ENCODE results near the gene SEC14L1. TPM values are rescaled to one million over a fixed set of nuclear protein-coding genes. Genes with fewer than 3 reads are reported as not detected.
A peak's percentile ranks its signal among the peaks of the same experiment; 100 is the strongest.

SEC14L1 gene
- total RNA-seq, 6 donors from 2014 or later, result 100 to 291 (median 145) TPM

DNA sequence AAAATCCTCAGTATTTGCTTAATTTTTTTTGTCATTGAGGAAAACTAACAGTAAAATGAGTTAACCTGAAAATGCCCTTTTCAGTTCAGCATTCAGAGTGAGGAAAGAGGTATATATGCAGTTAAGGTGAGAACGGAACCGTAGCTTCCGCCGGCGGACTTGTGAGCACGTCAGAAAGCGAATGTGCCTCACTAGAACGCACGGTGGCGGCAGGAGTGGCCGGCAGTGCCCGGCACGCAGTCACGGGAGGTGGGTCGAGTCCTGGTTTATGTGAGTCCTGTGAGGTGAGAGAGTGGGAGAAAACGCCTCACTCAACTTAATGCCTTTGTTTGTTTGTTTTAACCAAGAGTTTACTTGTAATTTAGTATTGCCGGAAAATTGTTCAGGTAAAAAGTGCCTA is 6.1 kb downstream of the SEC14L1 start:
- Histone ChIP-seq H3K36me3 (peaks cover 8 to 66% (median 14%) of the 10 kb centered on the region in 4 donors), H3K27ac (peak overlapping the region; percentile 96 to 99 (median 98)), H3K9me3 (no peaks in the 10 kb centered on the region), H3K4me3 (peak overlapping the region; percentile 14 to 98 (median 54)), H3K27me3 (no peaks in the 10 kb centered on the region), H3K4me1 (peaks cover 46 to 73% (median 58%) of the 10 kb centered on the region in 4 donors)
- TF ChIP-seq, protein P1, sequence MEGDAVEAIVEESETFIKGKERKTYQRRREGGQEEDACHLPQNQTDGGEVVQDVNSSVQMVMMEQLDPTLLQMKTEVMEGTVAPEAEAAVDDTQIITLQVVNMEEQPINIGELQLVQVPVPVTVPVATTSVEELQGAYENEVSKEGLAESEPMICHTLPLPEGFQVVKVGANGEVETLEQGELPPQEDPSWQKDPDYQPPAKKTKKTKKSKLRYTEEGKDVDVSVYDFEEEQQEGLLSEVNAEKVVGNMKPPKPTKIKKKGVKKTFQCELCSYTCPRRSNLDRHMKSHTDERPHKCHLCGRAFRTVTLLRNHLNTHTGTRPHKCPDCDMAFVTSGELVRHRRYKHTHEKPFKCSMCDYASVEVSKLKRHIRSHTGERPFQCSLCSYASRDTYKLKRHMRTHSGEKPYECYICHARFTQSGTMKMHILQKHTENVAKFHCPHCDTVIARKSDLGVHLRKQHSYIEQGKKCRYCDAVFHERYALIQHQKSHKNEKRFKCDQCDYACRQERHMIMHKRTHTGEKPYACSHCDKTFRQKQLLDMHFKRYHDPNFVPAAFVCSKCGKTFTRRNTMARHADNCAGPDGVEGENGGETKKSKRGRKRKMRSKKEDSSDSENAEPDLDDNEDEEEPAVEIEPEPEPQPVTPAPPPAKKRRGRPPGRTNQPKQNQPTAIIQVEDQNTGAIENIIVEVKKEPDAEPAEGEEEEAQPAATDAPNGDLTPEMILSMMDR (IDR thresholded peaks at IDR 0.05), result peak in 2 of 6 experiments; percentile 24 to 27
- TF ChIP-seq POLR2AphosphoS5 (IDR thresholded peaks at IDR 0.05) (peak; percentile 35 to 55), EP300 (IDR thresholded peaks at IDR 0.05) (peak in 1 of 4 donors; percentile 46), POLR2A (IDR thresholded peaks at IDR 0.05) (peak in 1 of 4 donors; percentile 20)
- peak in 1 of 2 donors; percentile 84 for ATAC-seq (ENCODE audit: low FRiP score in 2 of 2)
- WGBS, 2 donors, result 27 to 57% methylated on average over 17 of the region's 17 CpGs
- DNase-seq, result peak; percentile 76 to 86

DNA sequence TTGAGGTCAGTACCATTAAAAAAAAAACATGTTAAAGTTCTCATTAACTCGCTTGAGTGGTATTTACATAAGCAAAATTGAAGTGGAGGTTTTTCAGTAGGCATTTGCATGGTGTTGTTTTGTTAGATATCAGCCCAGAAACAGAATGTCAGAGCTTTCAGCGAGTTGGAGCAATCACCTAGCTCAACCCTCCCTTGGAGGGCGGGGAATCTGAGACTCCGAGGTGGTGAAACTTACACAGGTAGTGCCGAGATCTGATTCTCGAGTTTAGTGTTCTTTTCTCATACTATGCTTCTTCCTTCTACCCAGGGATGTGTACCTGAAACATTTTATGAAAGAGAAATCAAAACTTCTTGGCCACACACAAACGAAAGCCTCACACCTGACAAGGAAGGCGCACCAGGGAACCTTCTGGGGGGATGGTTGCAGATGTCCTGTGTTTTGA is 6.6 kb downstream of the SEC14L1 start:
- TF ChIP-seq POLR2AphosphoS5 (IDR thresholded peaks at IDR 0.05) (no peak), EP300 (IDR thresholded peaks at IDR 0.05) (no peak), POLR2A (IDR thresholded peaks at IDR 0.05) (no peak)
- TF ChIP-seq, protein P1 (IDR thresholded peaks at IDR 0.05), result no peak
- H3K36me3 ChIP-seq, result peaks cover 8 to 66% (median 14%) of the 10 kb centered on the region in 4 donors
- peak in 1 of 2 donors; percentile 49 for DNase-seq
- ATAC-seq (ENCODE audit: low FRiP score in 2 of 2), result peak in 1 of 2 donors; percentile 37
- H3K4me3 ChIP-seq, result peak overlapping the region in 3 of 4 donors; percentile 24 to 98 (median 84)
- peak overlapping the region; percentile 96 to 99 (median 98) for H3K27ac ChIP-seq
- H3K4me1 ChIP-seq, result peaks cover 46 to 68% (median 55%) of the 10 kb centered on the region in 4 donors
- no peaks in the 10 kb centered on the region for H3K27me3 ChIP-seq
- H3K9me3 ChIP-seq, result no peaks in the 10 kb centered on the region
- 41 to 55% methylated on average over 8 of the region's 8 CpGs for WGBS, 2 donors

- Histone ChIP-seq H3K27ac (peak overlapping the region; percentile 96 to 99 (median 98)), H3K4me1 (peaks cover 52 to 66% (median 60%) of the 10 kb centered on the region in 4 donors), H3K27me3 (no peaks in the 10 kb centered on the region), H3K36me3 (peaks cover 8 to 65% (median 14%) of the 10 kb centered on the region in 4 donors), H3K9me3 (no peaks in the 10 kb centered on the region), H3K4me3 (peak overlapping the region in 2 of 4 donors; percentile 7 to 12)
- ATAC-seq (ENCODE audit: low FRiP score in 2 of 2) (no peak), DNase-seq (no peak)
- 56 to 57% methylated on average over 15 of the region's 15 CpGs for WGBS, 2 donors
- no peak for TF ChIP-seq EP300 (IDR thresholded peaks at IDR 0.05)
- TF ChIP-seq, protein P1 (IDR thresholded peaks at IDR 0.05), result no peak
- TF ChIP-seq POLR2A (IDR thresholded peaks at IDR 0.05), result peak in 1 of 4 donors; percentile 7
- peak in 1 of 2 donors; percentile 14 for TF ChIP-seq POLR2AphosphoS5 (IDR thresholded peaks at IDR 0.05)
These were observed 7.5 kb downstream of the SEC14L1 start for GRCh38 chr17:77148077-77148939.

- no peak for DNase-seq
- ATAC-seq (ENCODE audit: low FRiP score in 2 of 2), result no peak
- H3K4me3 ChIP-seq, result peak overlapping the region in 1 of 4 donors; percentile 7
- H3K27ac ChIP-seq, result peak overlapping the region; percentile 96 to 99 (median 98)
- peaks cover 8 to 62% (median 13%) of the 10 kb centered on the region in 4 donors for H3K36me3 ChIP-seq
- no peaks in the 10 kb centered on the region for H3K9me3 ChIP-seq
- 62% methylated on average over 10 of the region's 10 CpGs for WGBS, 2 donors
- H3K4me1 ChIP-seq, result peaks cover 59 to 73% (median 65%) of the 10 kb centered on the region in 4 donors
- H3K27me3 ChIP-seq, result no peaks in the 10 kb centered on the region
- TF ChIP-seq, protein P1 (IDR thresholded peaks at IDR 0.05), result no peak
- TF ChIP-seq EP300 (IDR thresholded peaks at IDR 0.05) (no peak), POLR2AphosphoS5 (IDR thresholded peaks at IDR 0.05) (no peak), POLR2A (IDR thresholded peaks at IDR 0.05) (no peak)
These were observed 8.3 kb downstream of the SEC14L1 start for GRCh38 chr17:77148940-77149510.
